GM21576 (cell line): ENCODE results near the gene ARHGAP25.

Source experiments
- ATAC-seq: cut with Tn5 transposase; IDR thresholded peaks from one replicate; pipeline ENCODE4 v1.9.1; 2021; ENCODE audit warnings: mild to moderate bottlenecking, moderate library complexity; ENCODE audit not compliant: unreplicated experiment

ARHGAP25 gene

GRCh38 chr2:68765739-68766375 lies 31.2 kb downstream of the ARHGAP25 start:
- no peak for ATAC-seq

GRCh38 chr2:68766376-68766845 lies 31.8 kb downstream of the ARHGAP25 start:
- peak; percentile 28 for ATAC-seq

GRCh38 chr2:68767031-68767961 lies 32.7 kb downstream of the ARHGAP25 start:
- ATAC-seq: peak; percentile 38

DNA sequence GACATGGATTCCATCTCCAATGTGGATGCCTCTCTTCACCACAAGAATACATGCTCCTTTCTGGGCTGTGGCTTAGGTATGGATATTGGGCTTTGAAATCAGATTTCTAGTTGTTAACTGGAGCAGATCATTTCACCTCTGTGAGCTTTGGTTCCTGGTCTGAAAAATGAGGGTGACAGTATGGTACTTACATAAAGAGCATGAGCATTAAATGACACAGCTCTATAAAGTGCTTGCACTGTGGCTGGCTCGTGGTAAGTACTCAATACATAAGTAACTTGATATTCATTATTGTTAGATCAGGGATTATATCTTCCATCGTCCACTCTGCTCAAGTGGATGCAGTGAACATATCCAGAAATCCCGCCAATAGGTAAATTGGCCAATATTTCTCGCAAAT lies 33.4 kb downstream of the ARHGAP25 start:
- ATAC-seq: no peak

DNA sequence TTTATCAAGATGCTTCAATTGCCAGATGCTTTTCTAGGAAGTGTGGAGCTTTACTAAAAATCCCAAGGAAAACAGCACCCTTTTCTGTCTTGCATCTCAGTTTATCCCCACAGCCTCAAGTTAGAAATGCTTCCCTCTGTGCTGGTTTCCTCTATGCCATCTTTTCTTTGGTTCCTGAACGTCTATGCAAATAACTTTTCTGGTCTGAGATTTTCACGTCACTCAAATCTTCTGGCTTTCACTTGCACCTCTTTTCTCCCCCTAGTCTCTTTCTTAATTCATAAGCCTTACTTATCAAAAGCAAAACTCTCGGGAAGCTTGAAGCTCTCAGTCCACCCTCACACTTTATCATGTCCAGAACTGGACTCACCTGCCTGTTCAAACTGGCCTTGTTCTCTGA lies 33.9 kb downstream of the ARHGAP25 start:
- no peak for ATAC-seq

GRCh38 chr2:68768951-68769350 lies 34.3 kb downstream of the ARHGAP25 start:
- no peak for ATAC-seq

- no peak for ATAC-seq
These were observed 35.1 kb downstream of the ARHGAP25 start for GRCh38 chr2:68769586-68770270.

- ATAC-seq: no peak
These were observed 35.9 kb downstream of the ARHGAP25 start for GRCh38 chr2:68770271-68771111.

DNA sequence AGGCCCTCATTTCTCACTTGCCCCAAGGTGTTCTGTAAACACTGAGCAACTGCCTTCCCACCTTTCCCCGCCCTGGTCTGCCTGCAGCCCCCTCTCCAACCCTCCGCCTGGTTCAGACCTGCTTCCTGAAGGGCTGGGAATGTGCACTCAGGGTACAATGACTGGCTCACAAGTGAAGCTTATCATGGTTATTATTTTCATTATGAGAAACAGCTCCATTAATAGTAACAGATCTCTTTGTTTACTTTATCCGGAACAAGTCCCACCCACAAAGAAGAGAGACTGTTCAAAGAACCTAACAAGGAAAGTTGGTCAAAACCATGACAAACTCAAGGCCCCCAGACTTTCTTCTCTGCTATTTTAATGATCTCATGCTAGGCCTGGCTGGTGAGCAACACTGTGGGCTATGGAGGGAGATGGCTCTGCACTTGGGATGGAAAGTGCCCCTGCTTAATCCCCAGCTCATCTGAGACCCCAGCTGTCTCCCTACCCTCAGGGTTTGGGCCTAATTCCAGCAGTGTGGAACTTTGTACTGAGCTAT lies 36.7 kb downstream of the ARHGAP25 start:
- ATAC-seq: peak; percentile 20

DNA sequence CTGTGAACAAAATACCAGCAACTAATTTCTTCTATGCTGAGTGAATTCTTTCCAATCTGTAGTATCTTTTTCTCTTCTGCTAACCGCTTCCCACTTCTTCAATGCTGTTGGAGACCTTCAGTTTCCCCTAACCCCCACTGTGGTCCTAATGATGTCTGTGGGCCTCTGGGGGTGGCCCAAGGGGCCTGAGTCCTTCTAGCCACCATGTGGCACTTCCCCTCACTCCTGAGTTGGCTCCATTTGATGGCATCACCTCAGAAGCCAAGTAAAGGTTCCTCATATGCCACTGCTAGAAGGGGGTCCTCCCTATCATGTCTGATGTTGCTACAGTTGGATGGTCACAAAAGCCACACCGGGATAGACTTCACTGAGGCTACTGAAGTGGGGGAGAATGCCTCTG lies 37.5 kb downstream of the ARHGAP25 start:
- ATAC-seq: no peak

DNA sequence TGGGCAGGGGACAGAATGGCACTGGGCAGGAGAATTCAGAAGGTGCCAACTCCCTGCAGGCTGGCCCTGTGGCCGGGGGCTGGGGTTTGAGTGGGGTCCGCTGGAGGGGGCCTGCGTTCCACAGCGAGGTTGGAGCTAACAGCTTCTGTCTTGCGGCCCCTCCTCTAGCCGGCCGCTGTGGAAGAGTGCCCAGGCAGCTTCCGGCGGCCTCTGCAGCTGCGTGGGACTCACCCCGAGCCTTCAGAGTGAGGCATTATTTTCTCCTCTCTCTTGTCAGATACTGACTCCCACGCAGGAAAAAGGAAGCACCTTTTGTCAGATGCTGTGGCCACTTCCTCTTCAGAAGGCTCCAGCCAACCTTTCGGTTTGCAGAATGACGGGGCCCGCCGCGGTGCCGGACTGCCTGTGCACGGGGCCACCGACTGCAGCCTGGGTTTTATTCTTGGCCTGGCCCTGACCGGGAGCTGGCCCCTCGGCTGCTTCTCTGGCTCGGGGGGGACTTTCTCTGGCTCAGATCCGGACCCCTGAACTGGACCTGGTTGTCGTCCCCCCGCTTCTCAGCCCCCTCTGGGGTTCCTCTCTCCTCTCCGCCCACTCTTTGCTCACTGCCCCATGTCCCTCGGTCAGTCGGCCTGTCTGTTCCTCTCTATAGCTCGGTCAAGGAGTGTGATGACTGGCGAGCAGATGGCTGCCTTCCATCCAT lies 40.1 kb downstream of the ARHGAP25 start:
- peak; percentile 80 for ATAC-seq

- ATAC-seq: no peak
These were observed 40.7 kb downstream of the ARHGAP25 start for GRCh38 chr2:68775272-68775842.

DNA sequence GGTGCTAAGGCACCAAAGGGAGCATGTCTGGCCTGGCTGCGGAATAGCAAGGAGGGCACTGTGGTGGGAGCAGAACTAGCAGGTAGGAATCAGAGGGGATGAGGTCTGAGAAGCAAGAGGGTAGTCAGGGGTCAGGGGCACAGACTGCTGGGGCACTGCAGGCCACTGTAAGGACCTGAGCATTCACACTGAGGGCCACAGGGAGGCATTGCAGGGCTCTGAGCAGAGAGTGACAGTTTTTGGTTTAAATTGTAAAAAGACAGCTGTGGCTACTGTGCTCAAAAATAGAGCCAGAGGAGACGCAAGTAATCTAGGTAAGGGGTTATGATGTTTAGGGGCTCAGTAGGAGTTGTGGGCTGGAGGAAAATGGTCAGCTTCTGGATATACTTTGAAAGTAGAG lies 41.5 kb downstream of the ARHGAP25 start:
- ATAC-seq: no peak

GRCh38 chr2:68779595-68779994 lies 45.0 kb downstream of the ARHGAP25 start:
- ATAC-seq: no peak

- ATAC-seq: no peak
These were observed 49.6 kb downstream of the ARHGAP25 start for GRCh38 chr2:68784188-68784587.

GRCh38 chr2:68784915-68785314 lies 50.3 kb downstream of the ARHGAP25 start:
- ATAC-seq: no peak

DNA sequence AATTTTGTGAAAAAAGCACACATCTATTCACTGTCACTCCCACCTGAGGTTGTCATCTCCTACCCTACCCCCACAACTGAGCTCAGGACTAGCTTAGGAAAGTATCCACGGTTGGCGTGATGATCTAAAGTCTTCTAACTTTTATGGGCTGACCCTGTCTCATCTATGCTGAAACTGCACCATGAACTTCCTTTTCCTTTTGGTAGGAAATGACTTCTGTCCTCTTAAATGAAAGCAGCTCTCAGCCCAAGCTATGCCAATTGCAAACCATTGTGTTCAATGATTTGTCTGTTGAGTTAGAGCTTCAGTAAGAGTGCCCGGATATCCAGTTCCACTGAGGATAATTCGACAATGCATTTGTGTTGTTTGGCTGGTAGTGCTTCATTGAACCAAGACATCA lies 52.7 kb downstream of the ARHGAP25 start:
- no peak for ATAC-seq

DNA sequence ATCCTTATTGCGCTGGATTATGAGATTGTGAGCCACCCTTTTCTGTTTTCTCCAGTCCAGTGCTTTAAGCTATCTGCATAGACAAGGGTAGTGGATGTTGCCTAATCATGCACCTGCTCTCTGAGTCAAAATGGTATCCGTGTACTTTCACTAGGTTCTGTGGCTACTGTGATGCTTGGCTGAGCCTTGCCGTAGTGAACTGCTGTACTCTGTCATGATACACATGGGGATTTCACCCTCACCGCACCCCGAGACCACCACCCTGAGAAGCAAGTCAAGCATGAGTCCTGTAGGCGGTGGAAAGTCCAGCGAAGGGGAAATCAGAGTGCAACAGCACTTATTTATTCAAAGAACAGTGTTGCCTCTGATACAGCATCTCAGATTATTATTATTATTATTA lies 55.0 kb downstream of the ARHGAP25 start:
- ATAC-seq: peak; percentile 100

DNA sequence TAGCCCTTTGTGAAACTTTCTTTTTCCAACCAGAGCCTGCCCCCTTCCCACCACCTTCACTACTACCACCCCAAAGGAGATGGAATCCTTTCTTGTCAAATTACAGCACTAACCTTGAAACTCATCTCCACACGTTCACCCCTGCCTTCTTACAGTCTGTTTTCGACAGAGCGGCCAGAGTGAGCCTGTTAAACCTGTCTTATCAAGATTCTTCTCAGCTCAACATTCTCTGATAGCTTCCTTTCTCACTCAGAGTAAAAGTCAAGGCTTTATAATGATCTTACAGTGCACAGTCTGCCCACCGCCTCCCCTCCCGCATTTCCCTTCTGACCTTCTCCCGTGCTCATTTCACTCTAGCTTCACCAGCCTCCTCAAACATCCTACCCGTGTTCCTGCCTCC lies 56.0 kb downstream of the ARHGAP25 start:
- no peak for ATAC-seq
